COLO829 (cell line): ENCODE data around the gene REN.

Source experiments
- DNase-seq: peaks from one replicate; pipeline ENCODE4 v3.0.0; 2012; ENCODE audit warnings: low spot score

Gene REN

DNA sequence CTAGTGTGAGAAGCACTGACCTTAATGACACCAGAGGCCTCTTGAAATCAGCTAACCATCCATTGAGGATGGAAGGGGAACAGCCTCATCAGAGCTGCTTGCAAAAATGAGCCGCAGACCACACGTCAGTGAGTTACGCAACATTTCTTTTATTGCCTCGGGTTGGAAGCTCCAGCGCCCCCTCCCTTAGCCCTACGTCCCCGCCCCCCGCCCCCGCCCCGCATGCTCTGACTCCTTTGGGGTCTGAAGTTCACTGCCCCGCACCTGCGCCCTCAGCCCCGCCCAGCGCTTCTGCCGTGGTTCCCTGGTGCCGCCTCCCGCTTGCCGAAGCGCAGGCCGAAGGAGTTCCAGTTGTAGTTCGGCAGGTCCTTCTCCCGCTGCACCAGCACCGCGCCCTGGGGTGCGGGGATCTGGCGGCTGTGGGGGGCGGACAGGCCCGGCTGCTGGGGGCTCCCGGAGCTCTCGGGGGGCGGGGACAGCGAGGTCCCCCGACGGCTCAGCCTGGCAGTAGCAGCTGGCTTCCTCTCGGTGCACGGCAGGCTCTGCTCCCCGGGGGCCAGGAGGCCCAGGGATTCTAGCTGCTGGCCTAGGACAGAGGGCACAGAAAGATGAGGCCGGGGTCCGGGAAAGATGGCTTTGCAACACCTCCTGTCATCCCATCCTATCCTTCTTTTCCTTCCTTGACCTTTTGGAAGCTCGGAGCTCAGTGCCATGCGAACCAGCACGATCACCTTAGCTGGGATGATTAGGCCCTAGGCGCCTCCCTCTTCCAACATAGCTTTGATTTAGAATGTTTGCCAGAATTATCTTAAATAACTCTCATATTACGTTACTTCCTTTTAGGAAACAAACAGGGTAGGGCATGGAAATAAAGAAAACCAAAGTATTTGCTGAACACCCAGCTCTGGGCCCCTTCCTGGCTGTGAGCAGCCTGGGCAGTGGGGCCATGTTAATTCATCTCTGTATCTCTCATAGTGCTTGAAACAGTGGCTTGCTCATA is 24.4 kb upstream of the REN start:
- no peak for DNase-seq

DNA sequence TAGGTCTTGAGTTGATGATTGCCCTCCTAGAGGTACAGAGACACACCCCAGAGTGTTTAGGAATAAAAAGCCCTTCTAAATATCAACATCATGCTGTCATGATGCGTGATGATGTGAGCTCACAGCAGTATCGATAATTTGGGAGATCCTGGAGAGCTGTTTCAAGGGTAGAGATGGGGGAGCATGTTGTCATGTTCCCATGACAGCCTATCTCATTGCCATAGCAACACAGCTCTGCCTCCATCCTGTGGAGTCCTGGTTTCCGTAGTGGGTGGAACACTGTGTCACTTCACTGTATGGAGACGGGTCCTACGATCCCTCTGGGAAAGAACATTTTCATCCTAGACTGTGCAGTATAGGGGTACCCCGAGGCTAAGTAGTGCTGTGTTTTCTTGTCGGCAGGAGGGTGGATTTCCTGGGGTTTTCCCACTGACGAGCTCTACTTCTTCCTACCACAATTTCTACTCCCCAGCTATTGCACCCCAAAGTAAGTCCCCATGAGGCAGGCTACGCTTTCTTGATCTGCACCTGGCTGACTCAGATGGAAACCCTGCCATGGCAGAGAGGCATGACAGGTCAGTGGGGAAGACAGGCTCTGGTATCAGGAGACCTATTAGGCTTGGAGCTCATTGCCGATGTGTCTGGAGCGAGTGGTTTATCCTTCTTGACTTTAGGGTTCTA is 23.0 kb upstream of the REN start:
- DNase-seq, result no peak

DNA sequence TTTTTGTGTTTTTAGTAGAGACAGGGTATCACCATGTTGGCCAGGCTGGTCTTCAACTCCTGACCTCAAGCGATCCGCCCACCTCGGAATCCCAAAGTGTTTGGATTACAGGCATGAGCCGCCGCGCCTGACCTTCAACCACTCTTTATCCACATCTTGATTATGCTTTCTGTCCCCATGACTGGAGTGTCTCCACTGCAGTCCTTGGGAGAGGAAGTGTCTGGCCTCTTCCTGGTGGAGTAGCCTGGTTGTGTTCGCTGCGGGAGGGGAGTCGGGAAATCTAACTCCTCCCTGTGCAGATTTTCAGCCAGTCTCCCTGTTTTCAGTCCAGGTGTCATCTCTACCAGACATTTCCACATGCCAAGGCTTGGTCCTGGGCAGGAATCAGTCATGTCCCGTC is 20.5 kb upstream of the REN start:
- no peak for DNase-seq

DNA sequence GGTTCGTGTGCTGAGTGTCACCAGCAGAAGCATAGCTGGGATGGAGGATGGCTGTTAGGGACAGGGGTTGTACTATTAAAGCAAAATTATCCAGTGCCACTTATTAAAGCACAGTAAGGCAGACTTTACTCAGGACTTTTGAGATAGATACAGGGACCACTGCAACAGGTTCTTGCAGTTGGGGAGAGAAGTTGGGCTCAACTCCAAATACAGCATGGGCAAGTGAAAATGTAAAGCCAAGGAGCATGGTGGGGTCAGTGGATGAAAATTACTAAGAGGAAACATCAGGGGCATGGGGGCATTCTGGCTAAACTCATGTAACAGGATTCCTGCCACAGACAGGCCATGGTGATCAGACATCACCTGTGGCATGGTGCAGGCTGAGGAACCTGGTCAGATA is 15.0 kb upstream of the REN start:
- no peak for DNase-seq

DNA sequence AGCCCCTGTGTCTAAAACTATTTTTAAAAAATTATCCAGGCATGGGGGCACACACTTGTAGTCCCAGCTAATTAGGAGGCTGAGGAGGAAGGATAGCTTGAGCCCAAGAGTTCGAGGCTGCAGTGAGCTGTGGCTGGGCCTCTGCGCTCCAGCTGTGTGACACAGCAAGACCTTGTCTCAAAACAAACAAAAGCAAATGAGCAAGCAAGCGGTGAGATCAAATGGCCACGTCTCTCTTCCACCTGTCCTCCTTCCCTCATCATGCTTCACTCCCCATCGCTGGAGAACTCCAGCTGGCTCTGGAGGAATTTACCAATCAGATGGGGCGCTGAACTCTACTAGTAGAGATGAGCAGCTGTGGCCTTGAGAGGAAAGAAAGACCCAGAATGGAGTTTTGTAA is 14.0 kb upstream of the REN start:
- DNase-seq, result no peak

DNA sequence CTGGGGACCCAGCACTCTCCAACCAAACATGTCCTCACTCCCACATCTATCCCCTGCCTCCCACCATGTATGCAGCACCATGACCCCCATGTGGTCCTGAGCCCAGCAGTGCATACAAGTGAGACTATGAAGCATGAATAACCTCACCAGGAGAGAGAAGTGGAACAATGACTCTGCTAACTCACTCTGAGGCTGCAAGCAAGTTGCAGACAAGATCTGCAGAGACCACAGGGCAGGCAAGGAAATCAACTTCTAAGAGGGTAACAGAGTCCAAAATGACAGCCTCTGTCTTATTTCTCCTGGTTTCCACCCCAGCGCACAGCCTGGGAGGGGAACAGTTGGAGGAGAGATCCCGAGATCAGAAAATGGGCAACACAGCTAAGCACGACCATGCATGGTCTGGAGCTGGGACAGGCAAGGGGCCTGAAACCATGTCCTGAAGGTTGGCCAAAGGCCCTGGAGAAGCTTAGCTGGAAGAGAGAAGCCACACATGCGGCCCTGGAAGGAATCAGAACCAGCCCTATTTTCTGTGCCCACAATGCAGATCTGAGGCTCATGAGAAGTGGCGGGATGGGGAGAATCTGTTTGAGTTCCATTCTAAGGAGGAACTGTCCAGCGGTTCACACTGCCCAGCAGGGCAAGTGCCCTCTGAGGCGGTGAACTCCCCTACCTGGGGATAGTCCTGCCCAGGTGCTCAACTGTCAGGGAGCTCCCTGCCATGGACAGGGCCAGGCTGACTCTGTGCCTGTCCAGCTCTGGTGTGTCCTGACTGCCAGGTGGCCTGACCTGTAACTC is 12.5 kb upstream of the REN start:
- no peak for DNase-seq

DNA sequence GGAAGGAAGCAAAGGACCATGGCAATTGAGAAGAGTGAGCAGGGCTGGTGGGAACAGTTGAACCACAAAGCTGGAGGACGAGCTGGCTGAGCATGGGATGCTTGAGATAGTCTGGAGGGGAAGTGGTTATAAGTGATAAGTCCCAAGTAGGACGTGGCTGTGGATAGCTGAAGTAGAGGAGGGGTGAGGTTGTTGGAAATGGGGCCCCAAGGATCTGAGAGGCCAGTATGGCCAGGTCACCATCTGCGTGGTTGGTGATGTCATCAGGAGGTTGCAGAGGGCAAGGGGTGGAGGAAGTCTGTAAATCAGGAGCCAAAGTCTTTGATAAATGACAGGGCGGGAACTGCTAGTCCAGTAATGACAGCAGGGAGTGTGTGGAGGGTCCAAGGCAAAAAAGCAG is 11.0 kb upstream of the REN start:
- no peak for DNase-seq

DNA sequence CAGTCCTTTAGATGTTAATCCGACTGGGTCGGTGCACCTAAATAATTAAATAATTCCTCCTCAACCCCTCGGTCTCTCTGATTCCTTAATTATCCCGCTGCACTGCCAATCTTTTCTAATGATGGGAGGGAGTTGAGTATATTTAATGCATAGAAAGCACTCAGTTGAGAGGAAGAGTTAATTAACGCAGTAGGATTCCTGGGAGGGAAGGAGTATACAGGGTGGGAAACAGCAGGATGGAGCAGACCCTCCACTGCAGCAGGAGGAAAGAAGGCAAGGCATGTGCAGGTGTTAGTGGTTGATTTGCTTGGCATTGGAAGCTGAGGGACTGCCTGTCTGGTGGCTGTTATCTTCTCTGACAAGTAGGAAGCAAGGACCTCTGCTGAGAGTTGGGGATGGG is 9.9 kb upstream of the REN start:
- DNase-seq, result no peak

DNA sequence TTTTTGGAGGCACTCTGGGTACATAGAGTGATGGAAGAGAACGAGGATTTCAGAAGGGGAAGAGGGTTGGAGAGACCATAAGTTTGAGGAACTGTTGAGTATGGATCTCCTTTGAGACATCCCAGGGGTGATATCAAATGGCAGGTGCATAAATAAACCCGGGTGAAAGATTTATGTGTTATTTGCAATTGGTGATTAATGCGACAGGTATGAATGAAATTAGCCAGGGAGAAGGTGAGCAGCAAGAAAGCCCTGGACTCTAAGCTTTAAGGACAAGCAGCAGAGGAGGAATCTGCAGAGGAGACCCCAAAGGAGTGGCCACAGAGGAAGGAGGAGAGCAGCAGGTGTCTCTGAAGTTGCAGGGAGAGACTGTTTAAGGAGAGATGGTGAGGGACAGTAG is 8.8 kb upstream of the REN start:
- no peak for DNase-seq

DNA sequence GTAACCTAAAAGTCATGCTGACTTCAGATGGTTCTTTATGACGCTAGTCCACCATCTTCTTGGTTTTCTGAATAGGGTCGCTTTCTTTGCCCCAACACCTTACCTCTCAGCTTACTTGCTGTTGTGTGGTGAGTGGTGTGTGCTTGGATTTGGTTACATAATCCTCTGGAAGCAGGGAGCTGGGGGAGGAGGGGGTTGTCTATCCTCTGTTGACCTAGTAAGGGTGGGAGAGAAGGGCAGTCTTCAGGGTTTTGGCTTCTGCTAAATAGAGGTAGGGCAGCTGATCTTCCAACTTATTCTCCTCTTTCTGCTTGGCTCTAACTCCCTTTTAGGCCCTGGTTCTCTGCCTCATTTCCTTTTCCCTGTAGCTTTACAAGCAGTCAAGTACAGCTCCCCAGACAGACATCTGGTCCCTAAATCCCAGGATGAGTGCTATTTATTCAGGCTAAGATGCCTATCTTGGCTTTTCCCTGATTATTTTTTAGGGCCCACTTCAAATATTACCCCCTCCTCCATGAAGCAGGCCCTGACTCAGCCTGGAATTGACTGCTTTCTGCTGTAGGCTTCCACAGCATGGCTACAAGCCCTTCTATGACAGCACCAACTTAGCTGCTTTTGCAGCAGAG is 6.4 kb upstream of the REN start:
- DNase-seq, result no peak

DNA sequence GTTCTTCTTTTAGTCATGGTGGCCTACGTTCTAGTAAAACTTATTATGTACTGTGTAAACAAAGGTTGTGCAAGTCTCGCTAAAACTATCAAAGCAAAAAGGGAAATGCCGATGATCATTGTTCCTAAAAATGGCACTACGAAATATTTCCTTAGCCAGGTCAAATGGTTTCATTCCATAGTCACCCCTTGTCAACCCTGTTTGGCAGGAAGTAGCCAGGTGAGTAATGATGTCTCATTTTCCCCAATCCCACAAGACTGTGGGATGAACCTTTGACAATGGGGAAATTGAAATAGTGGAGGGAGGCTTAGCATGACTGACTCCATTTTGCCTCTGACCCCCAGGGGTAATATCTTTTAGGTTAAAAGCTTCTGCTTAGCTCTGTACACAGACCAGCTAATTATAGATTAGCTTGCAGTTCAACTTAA is 5.6 kb upstream of the REN start:
- no peak for DNase-seq

DNA sequence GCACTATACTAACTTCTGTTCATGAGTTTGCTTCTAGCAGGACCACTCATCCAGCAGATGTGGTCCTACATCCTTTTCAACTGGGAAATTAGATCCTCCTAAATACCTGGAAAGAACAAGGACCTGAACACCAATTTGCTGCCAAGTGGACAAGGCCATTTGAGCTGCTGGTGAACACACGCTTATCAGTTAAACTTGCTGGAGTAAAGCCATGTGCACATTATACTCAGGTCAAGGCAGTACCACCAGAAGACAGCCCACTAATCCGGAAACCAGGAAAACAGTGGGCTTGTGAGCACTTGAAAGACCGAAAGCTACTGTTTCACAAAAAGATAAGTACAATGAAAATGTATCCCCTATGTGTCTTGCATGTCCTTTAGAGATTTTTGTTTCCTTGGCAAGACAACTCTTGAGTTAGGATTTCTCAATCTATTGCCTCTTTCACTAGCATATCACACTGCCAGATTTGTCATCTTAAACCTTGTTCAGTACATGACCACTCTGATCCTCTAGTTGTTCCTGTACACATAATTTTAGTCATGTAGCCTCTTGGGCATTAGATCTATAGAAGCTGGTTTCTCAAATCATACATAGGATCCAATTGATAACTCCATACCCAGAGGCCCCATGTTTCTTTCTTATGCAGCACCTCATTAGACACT is 4.5 kb upstream of the REN start:
- no peak for DNase-seq

DNA sequence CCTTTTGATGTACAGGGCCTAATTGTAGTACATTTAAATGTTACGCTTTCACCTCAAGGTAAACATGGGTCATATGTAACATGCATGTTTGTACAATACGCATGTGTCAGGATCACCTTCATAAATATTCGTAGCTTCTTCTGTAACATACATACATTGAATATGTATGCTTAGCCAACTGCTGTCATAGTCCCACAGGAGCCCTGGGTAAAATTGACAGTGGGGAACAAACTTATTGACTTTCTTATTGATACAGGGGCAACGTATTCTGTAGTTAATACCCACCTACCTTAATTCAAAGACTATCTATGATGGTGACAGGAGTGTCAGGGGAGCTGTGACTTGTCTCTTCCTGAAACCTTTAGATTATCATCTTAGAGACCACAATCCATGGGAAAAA is 3.7 kb upstream of the REN start:
- DNase-seq, result no peak

DNA sequence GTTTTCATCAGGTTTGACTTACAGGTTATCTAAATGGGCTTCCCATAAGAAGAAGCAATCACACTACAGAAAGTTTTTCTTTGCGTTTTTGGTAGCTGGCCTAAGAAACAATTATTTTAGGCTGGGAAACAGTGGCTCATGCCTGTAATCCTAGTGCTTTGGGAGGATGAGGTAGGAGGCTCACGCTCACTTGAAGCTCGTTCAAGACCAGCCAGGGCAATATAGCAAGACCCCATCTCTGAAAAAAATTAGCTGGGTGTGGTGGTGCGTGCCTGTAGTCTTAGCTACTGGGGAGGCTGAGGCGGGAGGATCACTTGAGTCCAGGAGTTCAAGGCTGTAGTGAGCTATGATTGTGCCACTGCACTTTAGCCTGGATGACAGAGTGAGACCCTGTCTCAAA is 1.6 kb upstream of the REN start:
- DNase-seq, result no peak

DNA sequence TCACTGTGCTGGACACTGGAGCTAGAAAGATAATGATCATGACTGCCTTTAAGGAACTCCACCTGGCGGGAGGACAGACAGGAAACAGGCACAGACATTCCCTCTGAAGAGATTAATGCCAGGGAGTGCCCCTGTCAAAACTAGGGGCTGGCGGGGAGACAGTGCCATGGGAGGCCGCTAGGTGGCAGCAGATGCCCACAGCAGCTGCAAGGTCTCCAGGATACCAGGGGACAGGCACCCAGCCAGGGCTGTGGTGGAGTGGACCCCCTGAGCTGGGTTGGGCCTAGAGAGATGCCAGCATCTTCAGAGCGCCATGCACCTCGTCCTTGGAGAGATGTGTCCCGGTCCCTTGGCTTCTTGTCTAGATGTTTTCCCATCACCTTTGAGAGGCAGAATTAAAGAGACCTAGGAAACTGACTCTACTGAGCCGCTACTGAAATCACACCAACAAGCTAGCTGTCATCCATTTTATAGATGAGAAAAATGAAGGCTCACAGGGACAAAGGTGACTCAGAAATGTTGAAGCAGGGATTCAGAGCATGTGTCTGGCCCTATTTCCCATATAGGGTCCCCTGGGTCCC is 3.6 kb downstream of the REN start:
- DNase-seq, result peak; percentile 75

DNA sequence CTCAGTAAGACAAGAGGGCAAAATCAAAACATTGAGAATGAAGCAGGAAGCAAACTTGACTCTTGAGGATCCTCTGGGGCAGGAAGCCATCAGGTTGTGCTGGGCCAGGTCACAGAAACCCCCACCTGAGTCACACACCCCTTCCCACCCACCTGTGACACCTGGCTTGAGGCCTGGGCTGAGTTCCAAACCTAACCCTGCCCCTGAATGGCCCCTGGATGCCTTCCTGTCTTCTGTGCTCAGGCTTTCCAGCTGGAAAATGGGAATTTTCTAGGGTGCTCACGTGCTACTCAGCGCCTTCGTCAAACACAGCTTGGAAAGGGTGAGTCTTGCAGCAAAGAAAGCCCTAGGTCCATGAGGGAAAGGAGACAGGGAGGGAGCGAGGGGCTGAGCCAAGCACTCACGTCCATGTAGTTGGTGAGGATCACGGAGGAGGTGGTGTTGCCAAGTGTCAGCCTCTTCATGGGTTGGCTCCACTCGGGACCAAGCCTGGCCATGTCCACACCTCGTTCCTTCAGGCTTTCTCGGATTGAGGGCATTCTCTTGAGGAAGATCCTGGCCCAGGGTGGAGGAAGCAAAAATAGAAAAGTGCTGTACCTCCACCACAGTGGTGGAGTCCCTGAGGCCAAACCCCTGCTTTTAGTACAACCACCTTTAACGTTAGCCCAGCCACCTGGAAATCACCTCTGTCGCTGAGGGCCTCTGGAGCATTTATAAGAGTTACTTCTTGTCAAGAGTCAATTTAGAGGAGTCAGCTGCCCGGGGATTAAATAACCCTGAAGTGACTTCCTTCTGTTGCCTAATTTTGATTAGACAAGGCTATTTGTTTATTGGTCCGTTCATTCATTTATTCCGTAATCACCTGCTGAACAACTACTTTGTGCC is 4.3 kb downstream of the REN start:
- DNase-seq, result no peak

DNA sequence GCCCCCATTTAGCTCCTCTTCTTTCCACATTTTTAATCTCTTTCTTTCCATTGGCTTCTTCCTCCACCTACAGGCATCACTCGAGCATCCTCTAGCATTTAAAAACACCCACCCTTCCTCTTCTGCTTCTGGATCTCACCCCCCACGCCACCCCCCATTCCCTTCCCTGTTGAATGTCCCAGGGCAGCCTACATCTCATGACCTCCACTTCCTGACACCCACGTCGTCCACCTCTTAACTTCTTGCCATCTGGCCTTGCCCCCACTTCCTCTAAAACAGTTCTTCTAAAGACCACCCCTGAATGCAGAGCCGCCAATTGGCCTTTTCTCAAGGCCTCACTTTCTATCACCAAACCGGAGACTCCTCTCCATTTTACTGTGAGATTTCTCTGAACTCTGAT is 8.2 kb downstream of the REN start:
- no peak for DNase-seq

DNA sequence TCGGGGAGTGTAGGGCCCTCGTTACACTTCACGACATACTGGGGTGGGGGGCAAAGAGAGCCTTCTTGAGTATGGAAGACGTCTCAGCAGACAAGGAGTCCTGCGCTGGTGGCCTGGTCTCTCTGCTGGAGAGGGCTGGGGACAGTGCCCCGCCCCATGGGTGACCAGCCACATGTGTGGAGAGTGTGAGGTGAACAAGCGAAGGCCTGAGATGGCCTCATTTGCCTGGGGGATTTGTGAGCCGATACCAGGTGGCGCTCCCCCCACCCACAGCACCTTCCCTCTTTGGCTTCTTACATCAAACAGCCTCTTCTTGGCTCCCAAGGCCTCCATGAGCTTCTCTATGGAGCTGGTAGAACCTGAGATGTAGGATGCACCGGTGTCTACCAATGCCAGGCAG is 10.3 kb downstream of the REN start:
- DNase-seq, result no peak

DNA sequence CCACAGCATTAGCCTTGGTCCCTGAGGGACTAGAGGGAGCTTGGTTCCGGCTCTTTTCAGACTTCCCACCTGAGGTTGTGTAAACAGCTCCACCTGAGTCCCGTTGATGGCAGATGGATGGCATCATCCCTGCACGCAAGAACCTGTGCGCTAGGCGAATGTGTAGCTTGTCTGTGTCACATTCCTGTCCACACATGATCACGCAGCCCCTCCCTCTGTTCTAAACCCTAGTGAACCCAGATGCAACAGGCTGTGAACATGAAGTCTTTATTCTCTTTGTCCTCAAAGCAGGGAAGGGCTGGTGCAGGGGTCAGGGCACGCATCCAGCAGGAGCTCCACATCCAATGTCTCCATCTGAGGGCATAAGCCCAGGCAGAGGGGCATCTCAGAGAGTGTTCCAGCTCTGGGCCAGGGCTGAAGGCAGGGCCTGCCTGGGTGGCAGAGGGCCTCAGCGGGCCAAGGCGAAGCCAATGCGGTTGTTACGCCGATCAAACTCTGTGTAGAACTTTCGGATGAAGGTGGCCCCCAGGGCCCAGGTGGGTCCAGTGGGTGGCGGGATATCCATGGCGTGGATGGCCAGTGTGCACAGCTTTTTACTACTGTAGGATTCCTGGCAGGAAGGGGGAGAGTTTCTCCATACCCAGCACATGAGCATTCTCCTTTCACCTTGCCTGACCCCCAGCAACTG is 11.4 kb downstream of the REN start:
- no peak for DNase-seq

DNA sequence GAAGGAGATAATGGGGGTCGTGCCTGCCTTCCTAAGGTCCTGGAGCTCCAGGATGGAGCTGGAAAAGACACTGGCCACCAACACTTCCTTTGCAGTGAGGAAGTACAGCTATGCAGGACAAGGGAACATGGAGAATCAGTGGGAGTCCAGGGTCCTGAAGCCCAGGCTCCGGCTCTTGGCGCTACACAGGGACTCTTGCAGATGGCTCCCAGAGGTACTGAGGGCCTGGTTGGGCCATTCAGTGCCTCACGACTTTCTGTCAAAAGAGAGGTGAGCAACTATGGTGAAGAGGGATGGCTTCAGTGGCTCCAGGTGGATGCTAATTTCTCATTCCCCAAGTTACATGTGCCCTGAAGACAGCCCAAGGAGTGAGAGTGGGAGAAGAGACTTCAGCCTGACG is 12.5 kb downstream of the REN start:
- DNase-seq, result no peak
